GM18870 (cell line): ENCODE data around the gene ZGPAT.
"Not testable (repeated sequence)": the region's sequence is repeated elsewhere in the genome, so short reads cannot be mapped to it uniquely, and the experiment has no call there.

Experiments
- ATAC-seq: cut with Tn5 transposase; IDR thresholded peaks from one replicate; pipeline ENCODE4 v1.9.1; 2021; ENCODE audit warnings: moderate library complexity; ENCODE audit not compliant: unreplicated experiment

ZGPAT gene

DNA sequence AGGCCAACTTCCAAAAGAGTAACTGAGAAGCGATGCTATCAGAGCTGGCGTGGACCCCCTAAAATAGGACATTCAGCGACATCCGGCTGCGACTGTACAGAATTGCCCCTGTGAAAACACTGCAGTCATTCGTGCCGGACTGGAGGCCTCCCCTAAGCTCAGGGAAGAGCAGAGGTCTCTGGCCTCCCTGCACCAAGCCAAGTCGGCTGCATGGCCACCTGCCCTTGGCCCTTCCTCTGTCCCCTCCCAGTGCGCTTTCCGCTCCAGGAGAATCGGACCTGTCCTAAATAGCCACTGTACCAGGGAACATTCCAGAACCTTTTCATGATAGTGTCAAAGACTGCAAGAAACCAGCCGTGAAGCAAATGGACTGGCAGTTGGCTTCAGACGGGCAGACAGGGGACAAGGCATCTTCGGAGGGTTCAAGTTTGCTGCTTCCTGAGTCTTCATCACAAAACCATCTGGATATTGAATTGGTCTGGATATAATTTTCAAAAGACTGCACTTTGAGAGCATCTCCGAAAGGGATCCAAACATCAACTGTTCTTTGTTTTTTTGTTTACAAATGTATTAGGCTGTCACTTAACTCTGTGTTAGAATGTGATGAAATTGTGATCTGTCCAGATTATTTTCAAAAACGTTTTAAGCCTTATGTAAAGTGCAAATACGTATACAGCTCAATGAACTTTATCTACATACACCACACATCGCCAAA is 48.3 kb downstream of the ZGPAT start:
- ATAC-seq = no peak

DNA sequence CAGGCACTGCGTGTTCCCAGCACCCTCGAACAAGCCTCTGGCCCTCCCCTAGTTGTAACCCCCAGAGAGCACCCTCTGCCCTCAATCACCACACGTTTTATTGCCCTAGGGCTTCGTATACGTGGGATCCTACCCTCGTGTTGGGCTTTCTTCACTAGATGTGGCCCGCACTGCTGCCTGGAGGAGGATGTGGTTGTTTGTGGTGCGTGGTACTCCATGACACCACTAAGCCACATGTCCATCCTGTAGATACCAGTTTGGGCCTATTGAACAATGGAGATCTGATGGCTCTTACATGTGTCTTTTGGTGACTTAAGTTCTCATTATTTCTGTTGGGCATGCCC is 48.8 kb downstream of the ZGPAT start:
- ATAC-seq = no peak

DNA sequence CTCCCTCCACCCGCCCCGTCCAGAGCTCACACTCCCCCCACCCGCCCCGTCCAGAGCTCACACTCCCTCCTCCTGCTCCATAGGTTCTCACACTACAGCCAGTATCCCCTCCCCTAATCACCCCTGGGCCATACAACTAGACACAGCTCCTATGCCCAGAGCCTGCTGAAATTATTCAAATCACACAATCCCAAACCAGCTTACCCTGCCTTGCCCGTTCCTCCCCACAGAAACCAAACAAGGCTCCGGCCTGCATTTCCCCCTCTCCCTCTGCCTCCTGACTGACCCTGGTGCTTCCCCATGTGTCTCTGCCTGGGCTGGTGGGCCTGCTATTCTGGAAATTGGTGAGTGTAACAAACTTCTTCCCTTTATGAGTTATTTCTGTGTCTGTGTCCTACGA is 50.3 kb downstream of the ZGPAT start:
- no peak for ATAC-seq

DNA sequence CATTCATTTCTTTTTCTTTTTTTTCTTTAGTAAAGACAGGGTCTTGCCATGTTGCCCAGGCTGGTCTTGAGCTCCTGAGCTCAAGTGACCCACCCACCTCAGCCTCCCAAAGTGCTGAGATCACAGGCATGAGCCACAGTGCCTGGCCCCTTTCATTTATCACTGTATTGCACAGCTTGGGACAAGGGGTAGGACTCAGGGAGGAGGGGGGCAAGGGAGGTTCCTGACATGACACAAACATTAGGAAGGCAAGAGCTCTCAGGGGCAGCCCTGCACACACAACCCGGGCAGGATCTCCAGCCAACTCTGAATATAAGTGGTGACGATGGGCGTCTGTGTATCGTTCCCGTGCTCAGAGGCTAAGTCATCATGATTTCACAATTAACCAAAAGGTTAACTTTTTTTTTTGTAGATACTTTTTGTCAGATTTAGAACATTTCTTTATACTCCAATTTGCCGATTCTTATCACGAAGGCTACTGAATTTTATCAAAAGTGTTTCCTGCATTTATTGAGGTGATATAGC is 51.6 kb downstream of the ZGPAT start:
- ATAC-seq = no peak

DNA sequence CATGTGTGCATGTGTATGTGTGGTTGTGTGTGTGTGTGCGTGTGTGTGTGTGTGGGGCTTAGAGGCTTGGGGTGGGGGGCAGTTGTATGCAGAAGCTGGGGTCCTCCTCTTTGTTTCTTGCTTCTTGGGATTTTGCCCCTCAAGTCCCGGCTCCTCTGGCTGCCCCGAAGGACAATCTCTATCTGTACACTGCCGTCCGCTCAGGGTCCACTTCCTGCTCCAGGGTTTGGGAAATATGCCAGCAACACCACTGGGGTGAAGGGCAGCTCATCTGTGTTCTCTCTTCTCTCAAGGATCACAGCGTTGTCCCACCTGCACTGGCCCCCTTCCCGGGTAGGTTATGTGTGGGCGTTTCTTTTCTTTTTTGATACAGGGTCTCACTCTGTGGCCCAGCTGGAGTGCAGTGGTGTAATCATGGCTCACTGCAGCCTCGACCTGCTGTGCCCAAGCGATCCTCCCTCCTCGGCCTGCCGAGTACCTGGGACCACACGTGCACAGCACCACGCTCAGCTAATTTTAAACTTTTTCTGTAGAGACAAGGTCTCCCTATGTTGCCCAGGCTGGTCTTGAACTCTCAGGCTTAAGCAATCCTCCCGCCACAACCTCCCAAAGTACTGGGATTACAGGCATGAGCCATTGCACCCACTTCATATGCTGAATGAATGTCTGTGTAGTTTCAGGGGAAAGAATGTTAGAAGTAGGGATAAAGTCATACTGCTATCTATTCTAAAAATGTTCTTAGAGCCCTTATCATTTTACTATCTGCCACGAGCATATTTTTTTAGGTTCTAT is 57.4 kb downstream of the ZGPAT start:
- ATAC-seq = no peak

DNA sequence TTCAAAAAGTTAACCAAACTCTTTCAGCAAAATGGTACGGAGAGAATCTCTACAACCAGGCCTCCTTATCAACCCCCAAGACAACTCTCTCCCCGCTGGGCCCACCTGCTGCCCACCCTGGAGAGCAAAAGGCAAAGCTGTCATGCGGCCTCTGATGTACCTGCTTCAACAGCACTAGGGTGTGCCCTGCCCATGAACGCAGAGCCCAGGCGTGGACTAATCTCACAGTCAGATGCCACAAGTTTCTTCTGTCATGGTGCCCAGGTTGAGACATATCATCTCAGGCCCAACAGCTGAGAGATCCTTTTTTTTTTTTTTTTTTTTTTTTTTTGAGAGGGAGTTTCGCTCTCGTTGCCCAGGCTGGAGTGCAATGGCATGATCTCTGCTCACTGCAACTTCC is 58.1 kb downstream of the ZGPAT start:
- ATAC-seq = no peak

DNA sequence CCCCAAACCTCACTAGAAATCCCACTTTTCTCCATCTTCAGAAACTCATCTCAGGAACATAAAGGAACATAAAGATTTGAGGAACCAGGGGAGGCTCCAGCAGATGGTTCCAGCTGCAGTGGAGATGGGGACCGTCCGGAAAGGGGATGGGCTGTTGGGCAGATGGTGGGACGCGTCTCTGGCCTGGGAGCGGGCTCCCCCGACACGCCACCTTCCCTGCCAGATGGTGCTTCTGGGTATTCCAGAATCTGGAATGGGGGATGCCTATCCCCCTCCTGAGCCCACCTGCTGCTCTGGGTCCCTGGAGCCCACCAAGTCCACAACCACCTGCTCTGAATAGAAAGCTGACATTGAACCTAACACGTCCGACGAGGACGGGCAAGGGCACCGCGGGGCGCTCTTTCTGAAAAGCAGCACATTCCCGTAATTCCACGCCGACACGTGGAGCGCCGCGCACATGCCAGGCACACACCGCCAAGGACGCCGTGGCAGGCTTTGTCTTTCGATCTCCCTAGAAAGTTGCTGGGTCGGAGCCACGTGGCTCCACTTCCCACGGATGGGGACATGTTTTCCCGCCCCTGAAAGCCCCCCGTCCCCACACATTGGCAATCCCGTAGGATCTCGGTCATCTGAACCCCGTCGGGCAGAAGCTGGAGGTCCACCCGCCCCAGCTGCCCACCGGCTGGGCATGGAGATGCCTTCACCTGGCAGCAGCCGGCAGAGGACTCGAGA is 59.0 kb downstream of the ZGPAT start:
- ATAC-seq = no peak

DNA sequence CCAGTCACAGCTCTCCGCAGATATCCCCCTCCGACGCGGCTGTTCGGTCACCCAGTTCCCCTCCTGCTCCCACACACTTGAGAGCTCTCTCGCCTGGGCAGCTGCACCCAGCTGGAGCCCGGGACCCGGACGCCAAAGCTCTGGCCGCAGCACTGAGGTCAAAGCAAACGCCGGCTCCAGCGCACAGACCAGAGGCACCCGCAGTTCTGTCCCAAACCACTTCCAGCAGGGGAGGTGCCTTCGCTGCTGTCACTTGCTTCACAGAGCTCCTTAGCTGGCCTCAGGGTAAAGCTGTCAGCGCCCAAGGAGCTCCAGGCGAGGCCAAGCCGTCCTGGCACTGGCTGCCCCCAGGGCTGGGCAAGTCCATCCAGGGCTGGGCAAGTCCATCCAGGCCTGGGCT is 59.6 kb downstream of the ZGPAT start:
- ATAC-seq = no peak

DNA sequence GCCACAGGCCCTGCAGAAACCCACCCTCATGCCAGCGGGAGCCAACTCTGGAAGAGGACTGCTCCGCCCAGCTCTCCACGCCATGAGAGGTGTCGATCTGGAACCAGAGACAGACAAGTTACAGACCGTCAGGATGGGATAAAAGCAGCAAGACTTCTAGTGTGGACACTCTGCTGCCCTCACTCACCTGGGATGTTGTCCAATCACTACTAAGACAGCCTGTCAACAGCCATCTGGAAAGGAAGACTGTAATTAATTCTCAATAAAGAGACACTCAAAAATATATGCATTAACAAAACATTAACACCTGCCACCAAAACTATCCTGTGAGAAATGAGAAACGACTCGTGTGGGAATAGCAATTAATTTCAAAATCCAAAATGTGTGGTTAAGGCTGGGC is 60.0 kb downstream of the ZGPAT start:
- no peak for ATAC-seq

DNA sequence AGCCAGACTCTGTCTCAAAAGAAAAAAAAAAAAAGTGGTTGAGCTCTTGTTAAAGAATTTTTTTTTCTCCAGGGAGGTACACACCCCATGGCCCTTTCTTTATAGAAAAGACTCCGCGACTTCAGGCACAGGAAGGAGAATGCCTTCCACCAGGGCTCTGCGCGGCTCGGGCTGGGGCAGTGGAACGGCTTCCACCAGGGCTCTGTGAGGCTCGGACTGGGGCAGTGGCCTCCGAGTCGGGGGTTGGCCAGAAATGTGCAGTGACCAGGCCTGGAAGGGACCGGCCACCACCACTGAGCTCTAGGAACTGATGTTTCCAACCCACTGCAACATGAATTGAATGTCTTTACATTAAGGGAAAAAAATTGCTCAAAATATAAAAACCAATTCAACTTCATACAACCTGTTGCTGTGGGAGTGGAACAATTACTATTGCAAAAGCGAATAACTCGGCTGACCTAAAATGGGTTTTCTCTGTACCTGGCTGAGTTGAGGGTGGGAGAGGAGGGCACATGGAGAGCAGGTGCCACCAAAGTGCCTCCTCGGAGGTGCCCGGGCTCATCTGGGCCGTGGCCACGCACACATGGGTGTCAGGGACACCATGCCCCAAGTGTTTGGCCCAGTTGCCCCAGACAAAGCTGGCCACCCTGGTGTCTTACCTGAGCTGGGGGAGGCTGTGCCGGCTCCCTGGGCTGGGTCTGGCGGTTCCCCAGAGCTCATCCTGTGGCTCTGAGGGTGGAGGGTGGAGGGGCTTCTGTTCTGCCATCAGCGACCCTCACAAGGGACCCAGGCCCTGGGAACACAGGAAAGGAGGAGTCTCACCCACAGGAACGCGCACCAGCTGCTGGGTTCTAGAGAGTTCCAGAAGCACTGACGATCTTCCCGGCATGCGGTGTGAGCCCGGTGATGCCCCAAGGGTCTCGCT is 61.0 kb downstream of the ZGPAT start:
- ATAC-seq = no peak

DNA sequence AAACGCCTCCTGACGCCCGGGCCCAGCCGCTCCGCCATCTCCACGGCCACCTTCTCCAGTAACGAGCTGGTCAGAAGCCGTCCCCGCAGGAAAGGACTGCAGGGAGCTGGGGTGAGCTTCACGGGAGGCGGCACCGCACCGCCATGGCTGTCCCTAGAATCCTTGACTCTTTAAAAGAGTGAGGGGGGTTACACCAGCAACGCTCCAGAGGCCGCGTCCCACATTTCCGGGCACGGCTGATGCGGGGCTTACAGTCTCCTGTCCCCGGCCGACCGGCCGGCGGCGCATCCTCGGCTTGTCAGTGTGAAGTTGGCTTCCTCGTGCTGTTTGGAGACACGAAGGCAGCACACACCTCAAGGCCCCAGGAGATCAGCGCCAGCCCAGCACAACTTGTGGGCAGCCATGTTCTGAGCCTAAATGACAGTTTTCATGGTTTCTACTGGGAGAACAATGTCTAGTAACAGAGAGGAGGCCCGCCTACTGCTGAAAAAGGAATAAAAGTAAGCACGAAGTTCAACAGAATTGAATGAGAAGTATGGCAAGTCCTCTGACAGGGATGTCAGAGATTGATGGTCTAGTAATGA is 62.1 kb downstream of the ZGPAT start:
- ATAC-seq = no peak

DNA sequence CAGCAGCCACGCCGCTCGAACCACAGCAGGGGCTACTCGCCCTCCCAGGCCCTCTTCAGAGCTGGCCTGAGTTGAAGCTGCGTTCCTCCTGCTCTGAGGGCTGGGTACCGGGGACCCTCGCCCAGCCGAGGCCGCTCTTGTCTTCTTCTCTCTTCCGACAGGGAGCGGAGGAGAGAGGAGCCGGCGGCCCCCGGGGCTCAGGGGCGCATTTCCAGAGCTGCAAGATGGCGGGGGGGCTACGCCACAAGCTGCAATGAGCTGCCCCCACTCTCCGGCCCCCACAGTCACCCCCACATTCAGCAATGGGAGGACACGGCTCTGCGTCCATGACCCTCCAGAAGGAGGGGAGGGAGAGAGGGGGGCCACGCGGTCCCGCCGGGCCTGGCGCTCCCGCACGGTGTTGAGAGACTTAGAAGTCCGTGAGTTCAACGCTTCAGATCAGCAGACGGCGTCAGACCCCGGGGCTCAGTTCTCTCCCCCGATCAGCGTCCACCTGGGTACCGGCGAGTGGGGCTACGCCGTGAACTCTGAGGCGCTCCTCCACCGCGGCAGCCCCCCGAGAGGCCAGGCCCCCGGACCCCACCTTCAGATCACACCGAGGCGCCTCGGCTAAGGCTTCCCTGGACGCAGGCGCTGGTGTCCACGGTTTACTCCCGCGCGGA is 63.3 kb downstream of the ZGPAT start:
- ATAC-seq = no peak

DNA sequence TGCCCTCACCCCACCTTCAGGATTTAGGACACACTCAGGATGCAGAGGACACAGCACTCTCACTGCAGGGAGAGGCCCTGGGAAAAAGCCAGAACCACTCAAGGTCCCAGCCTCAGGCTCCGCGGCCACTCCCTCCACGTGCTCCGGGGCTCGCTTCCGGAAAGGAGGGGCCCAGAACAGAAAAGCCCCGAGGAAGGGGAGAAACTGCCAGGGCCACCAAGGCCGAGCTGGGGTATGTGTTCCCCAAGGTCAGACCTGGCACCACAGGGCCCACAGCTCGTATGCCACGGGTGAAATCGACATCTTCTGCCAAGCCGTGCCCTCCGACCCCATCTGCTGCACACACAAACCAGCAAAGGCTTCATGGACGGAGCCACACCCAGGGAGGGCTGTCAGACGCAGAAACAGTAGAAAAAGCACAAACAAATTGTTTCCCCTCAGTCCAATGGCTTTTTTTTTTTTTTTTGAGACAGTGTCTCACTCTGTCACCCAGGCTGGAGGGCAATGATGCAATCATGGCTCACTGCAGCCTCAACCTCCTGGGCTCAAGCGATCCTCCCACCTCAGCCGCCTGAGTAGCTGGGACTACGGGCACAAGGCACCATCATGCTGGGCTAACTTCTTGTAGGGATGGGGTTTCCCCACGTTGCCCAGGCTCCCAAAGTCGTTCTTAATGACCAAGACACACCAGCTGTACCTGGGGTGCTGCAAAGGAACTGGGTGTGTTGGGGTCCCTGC is 65.1 kb downstream of the ZGPAT start:
- ATAC-seq = no peak

DNA sequence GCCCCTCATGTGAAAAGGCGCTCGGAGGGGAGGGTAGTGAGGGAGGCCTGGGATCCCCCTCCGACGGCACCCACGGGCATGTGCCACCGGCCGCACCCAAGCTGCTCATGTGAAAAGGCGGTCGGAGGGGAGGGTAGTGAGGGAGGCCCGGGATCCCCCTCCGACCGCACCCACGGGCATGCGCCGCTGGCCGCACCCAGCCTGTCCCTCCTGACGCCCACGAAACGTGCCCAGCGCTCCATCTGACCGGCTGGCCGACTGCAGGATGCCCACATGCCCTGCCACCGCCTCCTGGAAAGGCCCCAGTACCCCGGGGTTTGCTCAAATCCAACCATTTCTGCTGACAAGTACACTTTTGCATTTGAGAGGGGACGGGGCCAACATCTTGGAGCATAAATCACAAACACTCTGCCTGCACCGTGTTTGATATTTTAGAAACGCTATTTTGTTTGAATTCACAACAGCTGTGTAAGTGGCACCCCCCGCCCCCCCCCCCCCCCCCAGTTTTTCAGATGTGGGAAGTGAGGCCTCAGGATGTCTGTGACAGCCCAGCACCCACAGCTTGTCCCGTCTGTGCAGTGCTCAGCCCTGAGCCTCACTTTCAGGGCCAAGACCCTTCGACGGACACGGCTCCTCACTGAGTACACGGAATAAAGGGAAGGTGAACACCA is 65.9 kb downstream of the ZGPAT start:
- ATAC-seq = no peak

DNA sequence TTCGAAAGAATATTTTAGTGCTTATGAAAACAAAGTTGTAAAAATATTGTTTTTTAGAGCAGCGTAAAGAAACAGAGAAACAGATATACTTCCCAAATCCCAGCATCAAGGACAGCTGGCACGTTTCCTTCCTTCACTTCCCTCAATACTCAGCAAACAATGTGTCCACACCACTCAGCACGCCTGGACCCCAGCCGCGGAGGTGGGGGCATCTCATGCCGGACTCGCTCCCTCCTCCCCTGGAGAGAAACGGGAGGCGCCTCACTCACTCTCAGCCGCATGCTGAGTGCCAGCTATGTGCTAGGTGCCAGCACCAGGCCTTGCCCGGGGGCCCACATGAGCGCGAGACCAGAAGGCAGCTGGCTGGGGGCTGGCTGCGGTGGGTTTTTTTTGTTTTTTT is 66.5 kb downstream of the ZGPAT start:
- no peak for ATAC-seq

DNA sequence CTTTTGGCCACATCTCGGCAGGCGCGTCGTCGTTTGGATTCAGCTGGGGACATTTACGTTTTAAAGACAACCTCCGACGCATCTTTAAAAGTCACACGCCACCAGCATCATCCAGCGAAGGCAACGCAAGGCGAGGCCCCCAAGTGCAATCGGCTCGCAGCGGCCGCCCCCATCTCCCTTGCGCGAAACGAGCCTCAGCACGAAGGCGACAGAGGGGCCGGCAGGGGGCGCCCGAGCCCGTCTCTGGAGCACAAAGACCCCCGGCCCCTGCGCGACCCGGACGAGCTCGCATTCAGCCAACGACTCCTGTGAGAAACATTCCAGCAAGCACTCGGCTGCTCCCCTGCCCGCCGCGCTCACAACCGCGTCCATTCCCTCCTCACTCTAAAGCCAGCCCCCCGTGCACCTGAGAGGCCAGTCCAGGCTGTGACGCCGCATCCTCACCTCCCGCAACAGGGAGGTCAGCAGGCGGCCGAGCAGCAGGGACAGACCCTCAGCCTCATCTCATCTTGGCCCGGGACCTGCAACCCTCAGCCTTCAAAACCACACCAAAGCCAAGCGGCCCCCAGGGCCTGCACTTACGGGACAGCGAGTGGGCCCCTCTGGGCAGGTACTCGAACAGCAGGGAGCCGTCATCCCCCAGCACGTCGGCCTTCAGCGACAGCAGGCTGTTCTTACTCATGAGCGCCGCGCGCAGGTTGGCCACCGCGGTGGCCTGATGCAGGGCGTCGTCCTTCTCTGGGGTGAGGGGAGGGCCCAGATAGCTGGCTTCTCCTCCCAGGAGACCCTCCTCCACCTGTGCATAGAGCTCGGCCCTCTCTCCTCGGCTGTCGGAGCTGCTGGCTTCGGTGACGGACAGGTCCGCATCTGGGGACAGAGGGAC is 67.5 kb downstream of the ZGPAT start:
- ATAC-seq = no peak

DNA sequence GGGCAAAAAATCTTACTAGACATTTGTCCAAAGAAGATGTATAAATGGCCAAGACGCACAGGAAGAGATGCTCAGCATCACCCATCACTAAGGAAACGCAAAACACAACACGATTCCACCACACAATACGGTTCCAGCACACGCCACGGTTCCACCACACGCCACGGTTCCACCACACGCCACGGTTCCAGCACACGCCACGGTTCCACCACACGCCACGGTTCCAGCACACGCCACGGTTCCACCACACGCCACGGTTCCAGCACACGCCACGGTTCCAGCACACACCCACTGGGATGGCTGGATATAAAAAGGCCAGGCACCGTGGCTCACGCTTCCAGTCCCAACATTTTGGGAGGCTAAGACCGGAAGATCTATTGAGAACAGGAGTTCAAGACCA is 69.0 kb downstream of the ZGPAT start:
- not testable (repeated sequence) for ATAC-seq

DNA sequence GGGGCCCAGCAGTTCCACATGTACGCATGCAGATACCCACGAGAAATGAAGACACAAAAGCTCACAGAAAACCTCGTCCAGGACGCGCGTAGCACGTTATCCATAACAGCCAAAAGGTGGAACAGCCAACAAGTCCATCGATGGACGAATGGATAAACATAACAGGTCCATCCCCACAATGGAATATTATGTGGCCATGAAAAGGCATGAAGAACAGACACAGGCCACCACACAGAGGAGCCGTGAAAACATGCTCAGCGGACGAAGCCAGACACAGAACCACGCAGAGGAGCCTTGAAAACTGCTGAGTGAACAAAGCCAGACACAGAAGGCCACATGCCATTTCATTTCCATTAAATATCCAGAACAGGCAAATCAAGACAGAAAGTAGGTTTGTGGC is 69.8 kb downstream of the ZGPAT start:
- no peak for ATAC-seq
